NCI-H2196 treated with DMSO at 0.1 percent for 48 hours (cell line): ENCODE measurements around the gene SLC7A10.

Experiments
- DNase-seq: peaks from one replicate; lab custom pipeline; 2025; ENCODE audit not compliant: unreplicated experiment; lab: John Stamatoyannopoulos, UW

Gene SLC7A10

GRCh38 chr19:33255781-33256180 lies 30.1 kb upstream of the SLC7A10 start:
- no peak for DNase-seq

GRCh38 chr19:33254245-33254824 lies 28.7 kb upstream of the SLC7A10 start:
- no peak for DNase-seq

GRCh38 chr19:33252971-33253370 lies 27.3 kb upstream of the SLC7A10 start:
- no peak for DNase-seq

- DNase-seq: no peak
Observed at GRCh38 chr19:33252418-33252962, 26.8 kb upstream of the SLC7A10 start.

GRCh38 chr19:33251526-33252090 lies 26.0 kb upstream of the SLC7A10 start:
- no peak for DNase-seq

GRCh38 chr19:33251076-33251475 lies 25.4 kb upstream of the SLC7A10 start:
- DNase-seq: no peak

- no peak for DNase-seq
Observed at GRCh38 chr19:33250500-33250899, 24.9 kb upstream of the SLC7A10 start.

- DNase-seq: no peak
Observed at GRCh38 chr19:33249740-33250366, 24.2 kb upstream of the SLC7A10 start.

- DNase-seq: no peak
Observed at GRCh38 chr19:33248954-33249613, 23.4 kb upstream of the SLC7A10 start.

- DNase-seq: no peak
Observed at GRCh38 chr19:33248553-33248953, 22.9 kb upstream of the SLC7A10 start.

GRCh38 chr19:33248104-33248503 lies 22.5 kb upstream of the SLC7A10 start:
- DNase-seq: no peak

GRCh38 chr19:33247441-33247819 lies 21.8 kb upstream of the SLC7A10 start:
- no peak for DNase-seq

GRCh38 chr19:33246709-33247440 lies 21.2 kb upstream of the SLC7A10 start:
- no peak for DNase-seq

- no peak for DNase-seq
Observed at GRCh38 chr19:33245948-33246708, 20.5 kb upstream of the SLC7A10 start.

GRCh38 chr19:33242911-33243310 lies 17.3 kb upstream of the SLC7A10 start:
- no peak for DNase-seq

GRCh38 chr19:33242131-33242530 lies 16.5 kb upstream of the SLC7A10 start:
- no peak for DNase-seq

- no peak for DNase-seq
Observed at GRCh38 chr19:33241530-33242101, 16.0 kb upstream of the SLC7A10 start.

- no peak for DNase-seq
Observed at GRCh38 chr19:33241091-33241529, 15.5 kb upstream of the SLC7A10 start.

- no peak for DNase-seq
Observed at GRCh38 chr19:33240181-33240771, 14.6 kb upstream of the SLC7A10 start.
